HUES64 (cell line): ENCODE measurements around the gene ACTL7A.

Experiments used
- H3K27ac ChIP-seq: 2 replicates; pipeline ENCODE4 v1.7.0; 2013; ENCODE audit warnings: low read depth, low read length, inconsistent platforms
- H3K27me3 ChIP-seq: 2 replicates; pipeline ENCODE4 v1.6.1; 2013; ENCODE audit warnings: mild to moderate bottlenecking, low read length; ENCODE audit not compliant: insufficient read depth
- H3K36me3 ChIP-seq: 2 replicates; pipeline ENCODE4 v1.6.1; 2013; ENCODE audit warnings: mild to moderate bottlenecking, low read length; ENCODE audit not compliant: insufficient read depth
- H3K4me1 ChIP-seq: 2 replicates; pipeline ENCODE4 v1.6.1; 2013; ENCODE audit warnings: mild to moderate bottlenecking, low read length, moderate library complexity; ENCODE audit not compliant: insufficient read depth
- H3K4me3 ChIP-seq: 2 replicates; pipeline ENCODE4 v1.5.1; 2013; ENCODE audit warnings: mild to moderate bottlenecking, low read length, moderate library complexity
- H3K9ac ChIP-seq: 2 replicates; pipeline ENCODE4 v1.6.1; 2013; ENCODE audit warnings: mild to moderate bottlenecking, low read depth, low read length
- H3K9me3 ChIP-seq: 2 replicates; pipeline ENCODE4 v1.6.1; 2013; ENCODE audit warnings: low read depth, low read length; ENCODE audit not compliant: insufficient read depth
- WGBS: fragments of 150-250, 120-280 bp; methylation state at CpG from one replicate; pipeline ENCODE4 v1.1.7; 2013; ENCODE audit warnings: missing lambda C conversion rate; 5-methylcytosine and 5-hydroxymethylcytosine counted together

ACTL7A gene

DNA sequence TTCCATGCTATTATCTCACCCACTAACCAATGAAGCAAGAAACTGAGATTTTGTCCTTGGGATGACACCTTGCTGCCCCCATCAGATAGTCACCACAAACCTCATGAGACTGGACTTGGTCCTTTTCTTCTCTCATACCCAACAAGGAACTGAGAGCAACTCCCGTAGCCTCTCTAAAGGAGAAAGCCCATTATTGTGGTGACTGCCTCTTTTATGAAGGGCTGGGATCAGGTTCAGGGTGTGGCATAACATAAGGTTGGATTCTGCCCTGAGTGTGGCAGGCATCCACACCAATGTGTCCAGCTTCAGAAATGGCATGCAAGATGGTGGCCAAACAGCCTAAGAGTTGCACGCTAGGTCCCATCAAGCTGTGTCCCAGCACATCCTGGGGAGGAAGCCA is 1.3 kb upstream of the ACTL7A start:
- no peaks in the 10 kb centered on the region for H3K9me3 ChIP-seq
- H3K27ac ChIP-seq: no peak overlapping the region
- 98% methylated on average over 2 of the region's 2 CpGs for WGBS

DNA sequence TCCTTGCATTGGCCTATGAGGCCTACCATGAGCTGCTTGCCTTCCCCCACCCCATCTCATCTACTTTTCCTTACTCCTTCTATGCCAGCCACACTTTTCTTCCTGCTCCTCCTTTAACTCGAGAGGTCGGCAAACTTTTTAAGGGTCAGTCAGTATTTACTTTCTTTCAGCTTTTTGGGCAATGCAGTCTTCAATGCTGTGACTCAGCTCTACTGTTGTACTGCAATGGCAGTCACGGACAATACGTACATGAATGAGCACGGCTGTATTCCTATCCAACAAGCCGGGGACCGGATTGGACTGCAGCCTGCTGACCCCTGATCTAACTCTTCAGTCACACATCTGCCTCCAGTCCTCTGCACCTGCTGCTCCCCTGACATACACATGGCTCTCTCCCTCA is 602 bp upstream of the ACTL7A start:
- Histone ChIP-seq H3K27ac (no peak overlapping the region), H3K4me1 (no peaks in the 10 kb centered on the region), H3K27me3 (no peaks in the 10 kb centered on the region), H3K9me3 (no peaks in the 10 kb centered on the region), H3K4me3 (no peak overlapping the region), H3K36me3 (no peaks in the 10 kb centered on the region), H3K9ac (no peak overlapping the region)
- 94% methylated on average over 7 of the region's 7 CpGs for WGBS

More for the DNA sequence above, 1.3 kb upstream of the ACTL7A start:
- H3K4me1 ChIP-seq: no peaks in the 10 kb centered on the region
- H3K4me3 ChIP-seq: no peak overlapping the region
- H3K9ac ChIP-seq: no peak overlapping the region
- no peaks in the 10 kb centered on the region for H3K27me3 ChIP-seq
- no peaks in the 10 kb centered on the region for H3K36me3 ChIP-seq

DNA sequence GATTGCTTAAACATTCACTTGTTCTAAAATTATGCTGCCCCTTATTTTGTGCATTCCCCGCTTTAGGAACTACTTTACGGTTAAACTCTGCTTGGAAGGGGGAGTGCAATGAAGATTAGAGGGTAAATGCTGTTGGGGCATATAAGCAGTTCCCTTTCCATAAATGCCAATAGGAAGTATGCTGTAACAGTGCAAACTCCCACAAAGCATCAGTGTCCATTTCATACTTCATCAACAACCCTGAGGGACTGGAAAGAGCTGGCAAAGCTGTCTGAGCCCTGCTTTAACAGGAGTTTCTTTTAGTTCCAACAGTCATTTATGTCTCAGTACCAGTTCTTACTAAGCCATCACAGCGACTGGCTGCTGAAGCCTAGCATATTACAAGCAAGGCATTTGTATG is 1.8 kb downstream of the ACTL7A start:
- no peaks in the 10 kb centered on the region for H3K9me3 ChIP-seq
- H3K4me3 ChIP-seq: no peak overlapping the region
- no peaks in the 10 kb centered on the region for H3K4me1 ChIP-seq
- 94% methylated on average over 3 of the region's 3 CpGs for WGBS
- H3K36me3 ChIP-seq: peaks cover 20% of the 10 kb centered on the region
- H3K27ac ChIP-seq: no peak overlapping the region
- no peaks in the 10 kb centered on the region for H3K27me3 ChIP-seq
- no peak overlapping the region for H3K9ac ChIP-seq

DNA sequence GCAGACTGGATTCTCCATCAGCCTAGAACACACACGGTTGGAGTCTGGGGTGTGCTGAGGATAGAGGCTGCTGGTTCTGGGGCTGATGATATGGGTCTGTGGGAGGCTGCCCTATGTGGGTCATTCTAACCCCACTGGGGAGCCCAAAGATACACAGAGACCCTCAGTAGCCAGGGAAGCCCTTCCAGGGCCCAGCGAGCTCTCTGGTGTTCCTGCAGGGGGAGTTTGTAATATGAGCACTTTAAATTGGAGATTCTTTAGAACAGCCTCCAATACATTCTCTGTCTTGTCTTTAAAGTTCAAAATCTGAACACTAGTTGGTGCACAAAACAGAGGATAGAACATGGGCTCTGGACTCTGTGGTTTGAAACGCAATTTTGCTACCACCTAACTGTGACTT is 2.4 kb downstream of the ACTL7A start:
- H3K27ac ChIP-seq: no peak overlapping the region
- H3K27me3 ChIP-seq: no peaks in the 10 kb centered on the region
- peaks cover 21% of the 10 kb centered on the region for H3K36me3 ChIP-seq
- H3K4me3 ChIP-seq: no peak overlapping the region
- H3K9ac ChIP-seq: no peak overlapping the region
- H3K4me1 ChIP-seq: no peaks in the 10 kb centered on the region
- 85% methylated on average over 3 of the region's 3 CpGs for WGBS
- H3K9me3 ChIP-seq: no peaks in the 10 kb centered on the region

DNA sequence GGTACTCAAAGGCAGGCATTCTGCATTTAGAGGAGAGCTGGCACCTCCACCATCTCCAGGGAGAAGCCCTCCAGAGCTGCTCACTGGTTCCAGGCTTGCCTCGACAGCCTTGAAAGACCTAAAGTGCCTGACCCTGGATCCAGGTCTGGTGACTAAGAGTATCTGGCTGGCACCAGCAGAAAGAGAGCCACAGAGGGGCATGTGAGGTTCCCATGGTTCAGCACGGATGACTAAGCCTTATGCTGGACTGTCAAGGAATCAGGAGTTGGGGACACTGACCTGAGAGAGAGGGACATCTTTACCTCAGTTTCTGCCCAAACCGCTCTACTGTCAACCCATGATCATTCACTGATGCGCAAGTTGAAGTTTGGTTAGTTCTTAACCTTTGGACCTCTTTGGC is 3.0 kb downstream of the ACTL7A start:
- Histone ChIP-seq H3K36me3 (peaks cover 21% of the 10 kb centered on the region), H3K9ac (no peak overlapping the region), H3K4me1 (no peaks in the 10 kb centered on the region), H3K27ac (no peak overlapping the region), H3K9me3 (no peaks in the 10 kb centered on the region), H3K27me3 (no peaks in the 10 kb centered on the region), H3K4me3 (no peak overlapping the region)
- 91% methylated on average over 3 of the region's 4 CpGs for WGBS

DNA sequence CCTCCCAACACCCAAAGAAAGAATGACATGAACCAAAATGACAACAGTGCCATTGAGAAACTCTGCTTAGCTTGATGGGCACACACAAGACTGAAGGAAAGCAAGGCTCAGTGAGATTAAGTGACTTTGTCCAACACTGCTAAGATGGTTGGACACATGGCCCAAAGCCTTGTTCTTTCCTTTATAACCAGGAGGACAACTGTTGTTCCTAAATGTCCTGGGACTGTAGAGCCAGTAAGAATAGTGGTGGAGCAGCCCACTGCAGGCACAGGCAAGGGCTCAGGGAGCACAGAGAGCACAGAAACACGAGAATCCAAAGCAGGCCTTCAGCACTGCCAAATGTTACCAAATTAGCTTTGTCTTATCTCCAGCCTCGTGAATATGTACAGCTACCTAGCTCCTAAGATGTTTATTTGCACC is 3.9 kb downstream of the ACTL7A start:
- Histone ChIP-seq H3K9ac (no peak overlapping the region), H3K4me3 (no peak overlapping the region), H3K36me3 (peaks cover 31% of the 10 kb centered on the region), H3K27ac (no peak overlapping the region), H3K27me3 (no peaks in the 10 kb centered on the region), H3K9me3 (no peaks in the 10 kb centered on the region), H3K4me1 (no peaks in the 10 kb centered on the region)
- 88% methylated on average over 2 of the region's 2 CpGs for WGBS

DNA sequence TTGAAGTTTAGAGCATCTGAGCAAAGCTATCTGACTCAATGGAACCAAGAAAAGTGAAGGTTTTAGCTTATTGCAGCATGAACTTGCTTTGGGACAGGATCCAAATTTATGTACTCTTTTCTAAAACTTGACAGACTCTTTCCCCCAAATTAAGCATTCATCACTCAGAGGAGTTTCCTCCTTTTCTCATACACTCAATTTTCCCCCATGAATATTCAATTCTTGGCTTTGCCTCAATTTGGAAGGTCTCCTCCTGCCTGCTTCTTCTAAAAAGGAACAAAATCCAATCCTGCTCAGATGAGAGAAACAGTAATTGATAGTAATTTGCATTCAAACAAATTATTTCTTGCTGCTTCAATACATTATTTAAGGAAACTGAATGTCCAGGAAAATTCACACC is 5.0 kb downstream of the ACTL7A start:
- Histone ChIP-seq H3K27ac (no peak overlapping the region), H3K4me3 (no peak overlapping the region)

DNA sequence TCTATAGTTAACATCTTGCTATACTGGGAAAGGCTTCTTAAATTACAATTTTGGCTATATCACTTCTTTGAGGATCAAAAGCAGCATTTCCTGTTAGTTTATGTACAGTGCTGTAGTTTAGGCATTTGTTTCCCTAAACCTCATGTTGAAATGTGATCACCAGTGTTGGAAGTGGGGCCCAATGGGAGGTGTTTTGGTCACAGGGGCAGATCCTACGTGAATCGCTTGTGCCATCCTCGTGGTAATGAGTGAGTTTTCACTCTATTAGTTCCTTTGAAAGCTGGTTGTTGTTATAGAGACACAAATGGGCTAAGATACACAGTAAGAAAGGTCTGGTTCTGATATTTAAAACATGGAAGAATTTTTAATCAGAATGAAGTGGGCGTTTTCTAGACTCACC is 5.8 kb downstream of the ACTL7A start:
- Histone ChIP-seq H3K27me3 (no peaks in the 10 kb centered on the region), H3K4me1 (no peaks in the 10 kb centered on the region), H3K9ac (no peak overlapping the region), H3K36me3 (peaks cover 41% of the 10 kb centered on the region), H3K4me3 (no peak overlapping the region), H3K27ac (no peak overlapping the region), H3K9me3 (no peaks in the 10 kb centered on the region)
- 96% methylated on average over 4 of the region's 4 CpGs for whole genome bisulfite sequencing

More for the DNA sequence above, 5.0 kb downstream of the ACTL7A start:
- Histone ChIP-seq H3K36me3 (peaks cover 37% of the 10 kb centered on the region), H3K4me1 (no peaks in the 10 kb centered on the region), H3K9ac (no peak overlapping the region), H3K9me3 (no peaks in the 10 kb centered on the region), H3K27me3 (no peaks in the 10 kb centered on the region)

DNA sequence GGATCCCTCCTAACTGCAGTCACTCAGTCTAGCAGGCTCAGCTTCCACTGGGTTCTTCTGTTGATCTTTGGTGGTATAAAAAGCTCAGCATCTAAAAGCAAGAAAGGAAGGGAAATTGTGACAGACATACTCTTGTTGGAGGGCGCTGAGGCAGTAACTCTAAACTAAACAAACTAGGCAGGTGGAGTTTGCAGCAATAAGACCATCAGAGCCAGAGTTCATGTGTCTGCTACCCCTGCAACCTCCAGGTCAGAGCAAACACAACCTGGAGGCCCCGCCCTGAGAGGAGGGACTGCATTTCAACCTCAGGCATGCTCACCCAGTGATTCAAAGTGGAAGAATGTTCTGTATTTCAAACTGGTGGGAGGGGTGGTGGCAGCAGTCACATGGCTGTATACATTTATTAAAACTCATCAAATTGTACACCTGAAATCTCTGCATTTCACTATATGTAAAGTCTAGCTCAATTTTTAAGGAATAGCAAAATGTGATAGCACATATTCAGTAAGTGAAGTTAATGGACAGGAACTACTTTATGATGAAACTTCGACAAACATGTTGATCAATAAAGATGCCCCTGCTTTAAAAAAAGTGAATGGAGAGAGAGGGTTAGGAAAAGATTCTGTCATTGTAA is 7.1 kb downstream of the ACTL7A start:
- no peaks in the 10 kb centered on the region for H3K27me3 ChIP-seq
- 78% methylated on average over 3 of the region's 3 CpGs for WGBS
- H3K9ac ChIP-seq: no peak overlapping the region
- H3K36me3 ChIP-seq: peaks cover 55% of the 10 kb centered on the region
- no peaks in the 10 kb centered on the region for H3K9me3 ChIP-seq
- no peaks in the 10 kb centered on the region for H3K4me1 ChIP-seq
- no peak overlapping the region for H3K27ac ChIP-seq
- H3K4me3 ChIP-seq: no peak overlapping the region

DNA sequence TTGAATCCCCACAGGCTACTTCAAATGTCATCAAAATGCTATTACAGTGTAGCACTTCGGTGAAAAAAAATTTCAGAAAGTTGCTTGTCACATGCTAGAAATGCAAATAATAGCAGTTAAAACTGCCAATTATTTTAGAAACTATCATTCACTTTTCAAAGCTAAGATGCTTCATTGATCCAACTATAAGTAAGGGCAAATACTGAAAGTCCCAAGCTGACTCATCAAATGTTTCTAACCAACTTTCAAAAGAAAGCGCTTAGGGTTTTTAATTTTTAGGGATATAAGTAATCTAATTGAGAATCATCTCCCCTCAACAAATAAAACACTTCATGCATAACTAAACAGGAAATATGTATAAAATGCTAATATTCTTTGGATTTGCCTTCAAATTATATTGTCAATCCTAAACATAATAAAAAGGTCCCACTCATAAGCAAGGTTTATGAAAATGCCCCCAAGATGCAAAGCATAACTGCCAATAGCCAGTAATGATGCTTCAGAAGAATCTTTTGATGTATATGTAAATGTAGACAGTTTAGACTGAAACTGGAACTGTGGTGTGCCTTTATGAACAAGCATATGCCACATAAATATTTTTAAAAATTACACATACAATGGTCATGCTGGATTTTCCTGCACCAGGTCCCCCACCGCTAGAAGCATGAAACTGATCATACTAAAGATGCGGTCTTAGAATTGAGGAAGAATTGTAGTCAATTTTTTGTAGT is 12.2 kb downstream of the ACTL7A start:
- H3K36me3 ChIP-seq: peaks cover 83% of the 10 kb centered on the region
- no peaks in the 10 kb centered on the region for H3K27me3 ChIP-seq
- H3K27ac ChIP-seq: no peak overlapping the region
- H3K9me3 ChIP-seq: no peaks in the 10 kb centered on the region
- 99% methylated on average over 3 of the region's 4 CpGs for WGBS
- no peaks in the 10 kb centered on the region for H3K4me1 ChIP-seq
- no peak overlapping the region for H3K4me3 ChIP-seq
- H3K9ac ChIP-seq: no peak overlapping the region

DNA sequence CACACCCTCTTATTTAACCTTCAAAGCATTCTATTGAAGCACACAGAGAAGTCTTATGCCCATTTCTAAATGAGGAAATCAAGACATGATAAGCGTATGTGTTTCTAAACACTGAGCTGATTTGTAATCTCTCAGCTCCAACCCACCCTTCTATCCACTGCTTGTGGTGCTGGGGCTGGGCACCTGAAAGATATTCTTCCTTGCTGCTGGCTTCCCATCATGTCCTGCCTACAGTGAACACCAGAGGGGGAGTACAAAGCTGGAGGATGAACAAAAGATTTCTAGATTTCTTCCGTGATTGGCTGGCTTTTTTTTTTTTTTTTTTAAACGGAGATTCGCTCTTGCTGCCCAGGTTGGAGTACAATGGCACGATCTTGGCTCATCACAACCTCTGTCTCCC is 14.4 kb downstream of the ACTL7A start:
- H3K27ac ChIP-seq: no peak overlapping the region
- H3K27me3 ChIP-seq: no peaks in the 10 kb centered on the region
- no peak overlapping the region for H3K9ac ChIP-seq
- H3K9me3 ChIP-seq: no peaks in the 10 kb centered on the region
- H3K36me3 ChIP-seq: peaks cover 93% of the 10 kb centered on the region
- 95% methylated on average over 5 of the region's 5 CpGs for WGBS
- H3K4me1 ChIP-seq: no peaks in the 10 kb centered on the region
- H3K4me3 ChIP-seq: no peak overlapping the region
